ENCODE data around the gene MYL12B. TPM values are rescaled to one million over a fixed set of nuclear protein-coding genes. Genes with fewer than 3 reads are reported as not detected.

Gene MYL12B
- total RNA-seq, 1 experiment from 2014 or later = 420 TPM

- Histone ChIP-seq H3K27me3 (ENCODE audit: control insufficient read depth, insufficient read depth, low read length) (no peaks in the 10 kb centered on the region), H3K4me3 (ENCODE audit: low read depth in 2 of 2, low read length in 2 of 2) (peak overlapping the region; percentile 3 to 43; a peak in 3 of 4 replicates), H3K4me1 (ENCODE audit: control insufficient read depth, insufficient read depth, low read length) (peaks cover 24% of the 10 kb centered on the region), H3K27ac (ENCODE audit: low read length) (peak overlapping the region; percentile 92), H3K36me3 (ENCODE audit: control insufficient read depth, insufficient read depth, low read length) (no peaks in the 10 kb centered on the region), H3K9me3 (ENCODE audit: control insufficient read depth, insufficient read depth, low read depth, low read length) (no peaks in the 10 kb centered on the region)
- peak; percentile 79 for ATAC-seq
- no peak for TF ChIP-seq SIN3A (IDR thresholded peaks at IDR 0.05; ENCODE audit: borderline replicate concordance, insufficient read depth, low read depth, low read length)
- no peak for TF ChIP-seq REST (IDR thresholded peaks at IDR 0.05; ENCODE audit: insufficient read depth in 1 of 2, low read depth in 2 of 2, low read length in 1 of 2)
- no peak for TF ChIP-seq POLR2AphosphoS5 (IDR thresholded peaks at IDR 0.05; ENCODE audit: low read depth, low read length)
- no peak for TF ChIP-seq TCF7L2 (IDR thresholded peaks at IDR 0.05; ENCODE audit: low read depth, low read length)
- TF ChIP-seq CTCF (IDR thresholded peaks at IDR 0.05) = no peak
- DNase-seq (ENCODE audit: low read depth, low spot score) = no peak
- no TSS peak for BruUV-seq (replicated peaks)
- POLR2A ChIA-PET = interaction anchor here (0.6 kb wide), 1 partner anchor 288 kb away, joined by 7 read pairs; no protein-coding TSS in a partner anchor
- CTCF ChIA-PET = no interaction called here
- intact Hi-C loops (cut with micrococcal nuclease; ENCODE audit: unreplicated experiment) (no loop called here), in situ Hi-C loops (cut with HindIII; ENCODE audit: low pct_unique_long_range_greater_than_20kb, low sequenced_read_pairs) (no loop called here)
These were observed 44.0 kb downstream of the MYL12B start for GRCh38 chr18:3305933-3306332.

- in situ Hi-C loops (cut with HindIII; ENCODE audit: low pct_unique_long_range_greater_than_20kb, low sequenced_read_pairs) (no loop called here), intact Hi-C loops (cut with micrococcal nuclease; ENCODE audit: unreplicated experiment) (no loop called here)
- peak overlapping the region; percentile 3 to 43; a peak in 3 of 4 replicates for H3K4me3 ChIP-seq (ENCODE audit: low read depth in 2 of 2, low read length in 2 of 2)
- H3K27me3 ChIP-seq (ENCODE audit: control insufficient read depth, insufficient read depth, low read length) = no peaks in the 10 kb centered on the region
- DNase-seq (ENCODE audit: low read depth, low spot score) (no peak), ATAC-seq (peak; percentile 43; the same call in 1 of the 2 replicates)
- TF ChIP-seq CTCF (IDR thresholded peaks at IDR 0.05) (no peak), TCF7L2 (IDR thresholded peaks at IDR 0.05; ENCODE audit: low read depth, low read length) (no peak), POLR2AphosphoS5 (IDR thresholded peaks at IDR 0.05; ENCODE audit: low read depth, low read length) (no peak), SIN3A (IDR thresholded peaks at IDR 0.05; ENCODE audit: borderline replicate concordance, insufficient read depth, low read depth, low read length) (no peak), REST (IDR thresholded peaks at IDR 0.05; ENCODE audit: insufficient read depth in 1 of 2, low read depth in 2 of 2, low read length in 1 of 2) (no peak)
- peaks cover 24% of the 10 kb centered on the region for H3K4me1 ChIP-seq (ENCODE audit: control insufficient read depth, insufficient read depth, low read length)
- no peaks in the 10 kb centered on the region for H3K9me3 ChIP-seq (ENCODE audit: control insufficient read depth, insufficient read depth, low read depth, low read length)
- no peaks in the 10 kb centered on the region for H3K36me3 ChIP-seq (ENCODE audit: control insufficient read depth, insufficient read depth, low read length)
- peak overlapping the region; percentile 92 for H3K27ac ChIP-seq (ENCODE audit: low read length)
- POLR2A ChIA-PET = no interaction called here
- BruUV-seq (replicated peaks) = no TSS peak
- CTCF ChIA-PET = no interaction called here
These were observed 44.5 kb downstream of the MYL12B start for GRCh38 chr18:3306391-3306790.

Data from Panc1 (cell line).